ENCODE measurements around the gene GOLGA6A.
"Not testable (repeated sequence)": the region's sequence is repeated elsewhere in the genome, so short reads cannot be mapped to it uniquely, and the experiment has no call there.

The GOLGA6A gene

DNA sequence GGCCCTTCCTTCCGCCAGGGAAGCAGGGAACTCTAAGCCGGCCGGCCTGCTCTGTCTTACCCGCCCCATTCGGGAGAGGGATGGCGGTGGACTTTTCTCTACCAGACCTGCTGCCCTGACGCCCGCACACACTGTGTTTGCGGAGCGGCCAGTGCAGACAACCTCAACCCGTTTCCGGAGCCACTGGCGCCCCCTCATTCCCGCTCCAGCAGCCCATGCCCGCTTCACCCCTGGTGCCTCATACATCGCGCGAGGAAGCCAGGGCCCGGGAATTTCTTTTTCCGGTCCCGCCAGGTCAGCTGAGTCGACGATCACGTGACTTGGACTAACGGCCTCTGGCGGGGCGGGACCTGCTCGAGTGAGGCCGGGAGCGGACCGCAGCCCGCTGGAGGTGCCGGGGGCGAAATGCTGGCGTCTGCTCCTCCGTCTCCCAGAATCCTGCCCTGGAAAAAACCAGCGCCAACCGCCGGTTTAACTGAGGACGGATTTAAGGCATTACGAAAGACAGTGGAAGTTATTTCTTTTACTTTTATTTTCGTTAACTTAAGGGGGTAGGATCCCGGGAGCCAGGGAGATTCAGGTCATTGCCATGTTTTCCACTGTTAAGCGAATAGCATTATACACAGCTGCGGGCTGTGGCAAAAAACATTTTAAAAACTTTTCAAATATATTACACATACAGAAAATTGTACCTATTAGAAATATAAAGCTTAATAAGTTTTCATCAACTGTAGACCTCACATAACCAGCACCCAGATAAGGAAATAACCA, 17.8 kb upstream of the GOLGA6A start:
- DNase-seq = not testable (repeated sequence)

- not testable (repeated sequence) for DNase-seq
Observed at GRCh38 chr15:74096753-74097474, 14.6 kb upstream of the GOLGA6A start.

DNA sequence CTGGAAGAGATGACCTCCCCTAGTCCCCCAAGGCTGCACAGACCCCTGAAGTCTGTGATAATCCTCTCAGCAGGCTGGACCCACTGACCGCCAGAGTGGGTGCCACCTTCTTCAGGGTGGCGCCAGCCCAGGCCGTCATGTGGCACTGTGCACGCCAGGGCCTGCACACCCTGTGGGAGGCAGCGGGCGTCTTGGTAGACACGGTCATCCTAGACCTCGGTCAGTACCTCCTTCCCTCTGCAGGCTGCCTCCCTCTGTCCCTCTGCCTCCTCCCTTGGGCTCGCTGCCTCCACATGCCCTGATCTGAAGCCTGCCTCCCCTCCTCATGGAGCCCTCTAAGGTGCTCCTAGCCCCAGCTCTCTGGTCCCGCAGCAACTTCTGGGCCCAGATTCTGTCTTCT, 13.3 kb upstream of the GOLGA6A start:
- DNase-seq = not testable (repeated sequence)

- not testable (repeated sequence) for DNase-seq
Observed at GRCh38 chr15:74094567-74094966, 12.2 kb upstream of the GOLGA6A start.

DNA sequence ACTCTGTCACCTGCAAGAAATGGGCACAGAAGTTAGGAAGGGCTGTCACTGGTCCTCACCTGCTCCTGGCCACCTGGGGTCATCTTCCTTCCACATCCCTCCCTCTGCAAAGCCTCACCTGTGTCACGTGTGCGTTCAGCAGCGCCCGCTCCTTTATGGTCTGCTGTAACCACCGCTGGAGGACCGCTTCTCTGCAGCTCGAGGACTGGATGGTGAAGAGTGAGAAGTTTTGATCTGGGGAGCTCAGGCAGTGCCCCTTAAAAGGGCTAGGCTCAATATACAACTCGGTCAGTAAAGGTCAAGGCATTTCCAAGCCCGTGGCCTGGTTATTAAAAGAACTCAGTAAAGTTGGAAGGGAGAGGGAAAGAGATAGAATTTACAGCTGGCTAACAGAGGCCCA, 6.6 kb downstream of the GOLGA6A start:
- not testable (repeated sequence) for DNase-seq

GRCh38 chr15:74072614-74073337, 9.6 kb downstream of the GOLGA6A start:
- not testable (repeated sequence) for DNase-seq

- not testable (repeated sequence) for DNase-seq
Observed at GRCh38 chr15:74072132-74072531, 10.2 kb downstream of the GOLGA6A start.

DNA sequence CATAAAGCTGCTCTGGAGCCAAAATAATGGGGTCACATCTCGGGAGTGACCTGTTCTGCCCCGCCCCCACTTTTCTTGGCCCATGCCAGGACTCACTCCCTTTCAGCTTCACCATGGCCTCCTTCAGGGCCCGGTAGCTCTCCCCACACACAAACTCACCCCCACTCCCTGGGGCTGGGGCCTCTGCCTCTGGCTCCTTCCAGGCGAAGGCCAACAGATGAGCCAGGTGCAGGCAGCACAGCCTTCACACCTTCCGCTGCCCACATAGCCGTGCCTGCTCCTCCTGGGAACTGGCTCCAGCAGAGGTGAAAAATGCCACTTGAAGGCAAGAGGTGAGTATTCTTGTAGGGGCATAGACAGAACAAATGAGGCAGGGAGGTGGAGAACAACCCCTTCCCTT, 10.7 kb downstream of the GOLGA6A start:
- not testable (repeated sequence) for DNase-seq

DNA sequence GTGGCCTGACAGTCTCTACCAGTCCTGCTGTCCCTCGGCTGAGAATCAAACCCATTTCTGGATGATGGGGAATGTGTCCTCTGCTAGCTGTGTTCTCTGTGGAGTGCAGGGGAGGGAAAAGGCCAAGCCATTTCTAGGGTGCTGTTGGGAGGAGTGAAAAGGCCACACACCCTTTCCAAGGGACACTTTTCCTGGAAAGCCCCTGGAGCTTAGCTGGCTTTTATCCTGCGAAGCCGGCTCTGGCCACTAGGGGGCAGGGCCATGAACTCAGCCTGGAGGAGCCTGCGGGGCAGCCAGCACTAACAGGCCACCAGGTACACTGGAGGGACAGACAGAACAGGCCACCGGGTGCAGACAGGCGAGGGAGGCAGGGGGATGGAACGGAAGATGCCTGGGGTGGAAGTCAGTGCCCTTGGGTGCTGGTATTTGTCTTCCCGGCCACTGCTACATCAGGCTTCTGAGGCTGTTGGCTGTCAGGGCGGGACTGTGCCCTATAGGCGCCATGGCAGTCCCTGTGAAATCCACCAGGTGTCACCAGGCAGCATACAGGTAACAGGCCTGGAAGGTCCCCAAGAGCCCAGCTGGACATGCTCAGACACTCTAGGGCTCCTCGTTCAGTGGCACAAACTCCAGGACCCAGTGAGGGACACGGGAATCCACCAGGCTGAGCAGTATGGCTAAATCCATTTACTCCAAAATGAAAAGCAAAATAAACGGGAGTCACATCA, 16.5 kb downstream of the GOLGA6A start:
- DNase-seq = not testable (repeated sequence)

- not testable (repeated sequence) for DNase-seq
Observed at GRCh38 chr15:74064822-74065221, 17.5 kb downstream of the GOLGA6A start.

- not testable (repeated sequence) for DNase-seq
Observed at GRCh38 chr15:74064183-74064582, 18.2 kb downstream of the GOLGA6A start.

DNA sequence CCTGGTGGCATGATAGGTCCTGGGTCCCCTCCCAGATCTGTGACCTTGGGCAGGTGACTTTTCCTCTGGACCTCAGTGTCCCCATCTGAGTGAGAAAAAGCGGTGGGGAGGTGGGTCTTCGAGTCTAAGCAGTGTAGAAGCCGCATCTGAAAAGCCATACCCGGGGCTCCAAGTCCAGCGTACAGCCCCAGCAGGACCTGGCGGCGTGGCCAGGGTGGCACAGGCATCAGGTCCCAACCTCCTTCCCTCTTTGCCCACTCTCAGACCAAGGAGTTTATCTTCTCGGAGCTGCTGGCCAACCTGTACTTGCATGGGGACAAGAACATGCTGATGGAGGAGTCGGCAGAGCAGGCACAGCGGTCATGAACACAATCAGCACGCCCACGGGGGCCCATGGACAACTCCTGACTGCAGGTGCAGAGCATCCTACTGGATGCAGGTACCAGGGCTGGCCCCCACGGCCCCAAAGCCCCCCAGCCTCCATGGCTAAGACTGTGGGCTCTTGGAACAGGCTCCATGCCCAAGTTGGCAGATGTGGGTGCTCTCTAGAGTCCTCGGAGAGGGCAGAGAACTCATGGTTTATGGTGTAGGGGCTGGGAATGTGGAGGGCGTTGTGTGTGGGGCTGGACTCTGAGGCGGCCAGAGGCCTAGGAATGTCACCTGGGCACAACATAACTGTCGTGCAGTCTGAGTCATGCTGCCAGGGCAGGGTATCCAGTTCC, 18.8 kb downstream of the GOLGA6A start:
- DNase-seq = not testable (repeated sequence)

DNA sequence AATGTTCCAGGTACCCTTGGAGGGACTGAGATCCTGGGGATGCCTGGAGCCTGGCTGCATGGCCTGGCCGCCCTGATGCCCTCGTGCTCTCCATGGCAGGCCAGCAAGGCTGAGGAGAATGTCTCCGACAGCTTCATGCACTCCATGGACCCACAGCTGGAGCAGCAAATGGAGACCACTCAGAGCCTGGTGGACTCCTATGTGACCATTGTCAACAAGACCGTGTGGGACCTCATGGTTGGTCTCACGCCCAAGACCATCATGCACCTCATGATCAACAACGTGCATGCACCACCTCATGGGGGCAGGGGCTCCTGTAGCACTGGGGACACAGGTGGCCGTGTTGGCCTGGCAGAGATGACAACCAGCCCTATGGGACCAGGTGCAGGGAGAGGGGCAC, 19.7 kb downstream of the GOLGA6A start:
- no peak for DNase-seq

DNA sequence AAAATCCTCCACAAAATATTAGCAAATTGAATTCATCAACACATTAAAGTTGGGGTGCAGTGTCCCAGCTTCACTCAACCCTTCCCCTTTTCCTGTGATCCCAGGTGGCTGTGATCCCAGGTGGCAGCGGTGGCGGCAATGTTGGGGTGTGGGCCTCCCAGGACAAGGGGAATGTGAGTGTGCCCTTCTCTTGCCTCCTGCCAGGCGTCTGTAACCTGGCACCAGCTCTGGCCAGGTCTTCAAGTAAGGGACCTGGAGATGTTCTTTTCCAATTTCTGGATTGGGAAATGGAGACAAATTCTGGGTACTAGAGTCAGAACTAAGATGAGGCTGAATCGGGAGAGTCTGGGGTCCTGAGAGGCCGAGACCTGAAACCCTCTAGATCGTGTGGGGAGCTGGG, 20.1 kb downstream of the GOLGA6A start:
- no peak for DNase-seq

DNA sequence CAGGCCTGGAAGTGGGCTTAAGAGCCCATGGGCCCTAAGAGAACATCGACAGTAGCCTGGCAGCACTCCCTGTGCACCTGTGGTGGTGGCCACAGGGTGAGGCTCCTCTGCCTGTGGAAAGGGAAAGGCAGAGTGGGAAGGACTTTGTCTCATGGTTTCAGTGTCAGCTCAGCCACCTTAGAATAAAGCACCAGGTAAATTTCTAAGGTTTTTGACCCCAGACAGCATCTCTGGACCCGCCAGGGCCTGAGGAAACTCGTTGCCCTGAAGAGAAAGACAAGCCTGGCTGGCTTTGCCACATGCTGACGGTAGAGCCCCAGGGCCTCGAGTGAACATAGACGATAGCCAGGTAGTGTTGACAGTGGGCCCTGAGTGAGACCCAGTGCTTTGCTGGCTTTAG, 22.1 kb downstream of the GOLGA6A start:
- no peak for DNase-seq

GRCh38 chr15:74059050-74059833, 23.1 kb downstream of the GOLGA6A start:
- DNase-seq = not testable (repeated sequence)

- not testable (repeated sequence) for DNase-seq
Observed at GRCh38 chr15:74056330-74056729, 26.0 kb downstream of the GOLGA6A start.

- DNase-seq = no peak
Observed at GRCh38 chr15:74055804-74056203, 26.5 kb downstream of the GOLGA6A start.

DNA sequence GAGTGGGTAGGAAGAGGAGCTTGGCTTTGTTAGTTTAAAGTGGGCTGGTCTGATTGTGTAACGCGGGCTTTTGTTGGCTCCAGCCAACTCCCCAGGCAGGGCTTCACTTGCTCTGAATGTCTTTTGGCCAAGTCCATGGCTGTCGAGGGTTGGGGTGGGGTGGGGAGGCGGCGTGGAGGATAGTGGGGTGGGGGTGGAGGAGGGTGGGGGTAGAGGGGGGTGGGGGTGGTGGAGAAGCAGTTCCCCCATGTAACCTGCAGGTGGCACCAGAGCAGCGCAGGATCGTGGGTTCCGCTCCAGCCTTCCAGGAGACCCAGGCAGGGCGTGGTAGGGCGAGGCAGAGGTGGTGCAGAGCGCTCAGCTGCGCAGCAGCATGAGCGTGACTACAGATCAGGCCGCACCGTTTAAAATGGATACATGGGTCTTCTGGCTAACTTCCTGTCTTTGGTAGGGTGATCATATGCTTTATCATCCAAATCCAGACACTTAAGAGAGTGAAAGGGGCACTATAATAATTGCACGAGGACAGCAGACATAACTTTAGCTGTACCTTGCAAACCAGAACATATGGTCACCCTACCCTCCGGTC, 28.3 kb downstream of the GOLGA6A start:
- peak; percentile 15 for DNase-seq

DNA sequence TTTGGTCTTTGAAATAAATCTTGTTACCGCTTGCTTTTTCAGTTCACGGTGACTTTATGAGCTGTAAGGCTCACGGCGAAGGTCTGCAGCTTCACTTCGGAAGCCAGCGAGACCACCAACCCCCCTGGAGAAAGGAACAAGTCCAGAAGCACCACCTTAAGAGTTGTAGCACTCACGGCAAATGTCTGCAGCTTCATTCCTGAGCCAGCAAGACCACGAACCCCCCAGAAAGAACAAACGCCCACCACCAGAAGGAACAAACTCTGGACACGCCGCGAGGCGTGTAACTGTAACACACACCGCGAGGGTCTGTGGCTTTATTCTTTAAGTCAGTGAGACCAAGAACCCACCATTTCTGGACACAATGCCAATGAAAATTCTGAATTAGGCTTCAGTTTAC, 28.8 kb downstream of the GOLGA6A start:
- DNase-seq = no peak

Data from NCI-H2029 (cell line).